ENCODE results near the gene METTL16.

- TF ChIP-seq CEBPB (IDR thresholded peaks at IDR 0.05; ENCODE audit: low read depth) (no peak), POLR2A (IDR thresholded peaks at IDR 0.05; ENCODE audit: borderline replicate concordance, extremely low read depth, insufficient read depth, insufficient read length) (no peak), ATF3 (IDR thresholded peaks at IDR 0.05) (no peak)
Measured at GRCh38 chr17:2398182-2398581, 113.5 kb downstream of the METTL16 start.

All from HCT116 (cell line).